ENCODE measurements around the gene JMJD4. TPM values are rescaled to one million over a fixed set of nuclear protein-coding genes. Genes with fewer than 3 reads are reported as not detected.

Gene JMJD4
- total RNA-seq, 1 donor from 2014 or later: 25.6 TPM

DNA sequence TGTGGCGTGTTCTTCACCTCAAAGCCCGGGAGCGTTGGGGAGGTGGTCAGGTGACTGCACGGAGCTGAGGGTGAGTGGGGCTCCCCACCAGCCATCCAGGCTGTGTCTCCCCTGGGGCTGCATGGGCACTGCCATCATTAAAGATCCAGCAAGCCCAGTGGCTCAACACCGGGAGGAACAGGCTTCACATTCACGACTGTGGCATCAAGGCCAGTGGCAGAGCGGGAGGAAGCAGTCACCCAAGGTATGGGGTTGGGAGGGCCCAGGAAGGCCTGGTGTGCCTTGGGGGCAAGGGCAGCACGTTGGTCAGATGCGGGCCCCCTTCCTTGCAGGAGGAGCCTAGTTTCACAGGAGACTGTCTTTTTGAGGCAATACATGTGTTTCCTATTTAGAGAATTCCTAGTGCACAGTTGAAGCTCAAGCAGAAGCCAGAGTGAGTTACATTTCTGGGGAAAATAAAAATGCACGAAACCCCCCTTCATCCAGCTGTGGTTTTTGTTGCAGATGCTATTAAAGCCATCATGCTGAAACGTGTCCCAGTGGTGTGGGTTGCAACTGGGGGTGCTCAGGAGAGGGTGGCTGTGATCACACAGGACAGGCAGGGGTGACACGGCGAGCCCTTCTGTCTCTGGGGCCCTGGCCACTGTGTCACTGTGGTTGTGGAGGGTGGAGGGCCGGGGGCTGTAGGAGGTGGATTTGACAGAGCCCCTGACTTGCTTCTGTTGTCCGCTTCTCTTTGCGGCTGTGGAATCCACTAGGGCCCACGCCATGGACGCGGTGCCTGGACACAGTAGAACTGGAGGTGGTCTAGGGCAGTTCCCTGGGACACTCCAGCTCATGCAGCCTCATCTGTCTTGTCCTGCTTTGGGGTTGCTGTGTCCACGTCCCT, 34.2 kb upstream of the JMJD4 start:
- intact Hi-C loops (cut with micrococcal nuclease): loop anchor here (5.0 to 10.0 kb wide), 2 partner anchors 286 to 333 kb away; partner anchors contain the start of gene C1orf35

DNA sequence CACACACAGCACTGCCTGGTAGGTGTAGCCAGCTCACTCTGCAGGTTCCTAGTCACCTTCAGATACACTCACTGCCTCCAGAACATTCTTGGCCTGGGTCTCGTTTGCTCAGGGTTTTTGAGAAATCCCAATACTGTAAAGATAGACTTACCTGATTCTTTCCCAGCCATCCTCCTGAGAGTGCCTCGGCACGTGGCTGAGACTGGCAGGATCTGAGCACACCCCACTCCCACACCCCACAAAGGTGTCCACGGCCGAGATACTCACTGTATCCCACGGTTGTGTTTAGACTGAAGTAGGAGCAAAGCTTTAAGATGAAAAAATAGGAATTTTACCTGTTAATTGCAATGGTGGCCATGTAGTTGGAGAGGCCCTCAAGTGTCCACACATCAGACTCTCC, 33.5 kb upstream of the JMJD4 start:
- intact Hi-C loops (cut with micrococcal nuclease): loop anchor here (5.0 to 10.0 kb wide), 2 partner anchors 286 to 334 kb away; partner anchors contain the start of gene C1orf35

DNA sequence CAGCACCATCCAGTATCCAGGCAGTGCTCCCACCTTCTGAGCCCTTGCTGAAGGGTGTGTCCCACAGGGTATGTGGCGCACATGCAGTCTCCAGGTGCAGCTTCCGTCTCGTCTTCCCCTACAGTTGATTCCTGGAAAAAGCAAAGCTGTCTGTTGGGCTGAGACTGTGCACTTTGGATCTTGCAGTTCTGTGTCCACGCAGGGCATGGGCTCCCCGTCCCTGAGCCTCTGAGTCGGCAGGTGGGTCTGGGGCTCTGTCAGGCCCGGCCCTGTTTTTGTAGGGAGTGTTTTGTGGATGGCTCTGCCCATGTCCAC, 33.0 kb upstream of the JMJD4 start:
- intact Hi-C loops (cut with micrococcal nuclease): loop anchor here (5.0 to 10.0 kb wide), 2 partner anchors 287 to 334 kb away; partner anchors contain the start of gene C1orf35

DNA sequence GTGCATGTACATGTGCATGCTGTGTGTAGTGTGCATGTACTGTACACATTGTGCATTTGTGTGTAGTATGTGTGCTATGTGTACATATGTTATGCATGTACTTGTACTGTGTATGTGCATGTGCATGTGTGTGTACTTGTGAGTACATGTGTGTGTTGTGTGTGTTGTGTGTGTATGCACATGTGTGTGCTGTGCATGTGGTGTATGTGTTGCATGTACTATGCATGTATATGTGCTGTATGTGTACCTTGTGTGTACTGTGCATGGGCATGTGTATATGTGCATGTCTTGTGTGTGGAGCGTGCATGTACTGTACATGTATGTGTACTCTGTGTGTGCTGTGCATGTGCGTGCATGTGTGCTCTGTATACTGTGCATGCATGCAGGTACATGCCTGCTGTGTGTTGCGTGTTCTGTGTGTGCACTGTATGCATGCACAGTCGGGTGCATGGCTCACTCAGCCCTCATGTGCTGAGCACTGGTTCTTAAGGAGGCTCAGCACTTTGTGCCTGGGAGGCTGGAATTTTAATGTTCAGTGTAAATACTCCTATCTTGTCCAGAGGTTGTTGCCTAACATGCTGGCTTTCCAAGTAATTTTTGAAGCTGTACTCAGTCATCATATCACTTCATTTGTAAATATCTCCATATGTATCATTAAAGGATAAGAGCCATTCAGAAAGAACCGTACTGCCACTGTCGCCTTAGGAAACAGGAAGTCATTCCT, 32.5 kb upstream of the JMJD4 start:
- intact Hi-C loops (cut with micrococcal nuclease): loop anchor here (5.0 to 10.0 kb wide), 2 partner anchors 287 to 335 kb away; partner anchors contain the start of gene C1orf35

DNA sequence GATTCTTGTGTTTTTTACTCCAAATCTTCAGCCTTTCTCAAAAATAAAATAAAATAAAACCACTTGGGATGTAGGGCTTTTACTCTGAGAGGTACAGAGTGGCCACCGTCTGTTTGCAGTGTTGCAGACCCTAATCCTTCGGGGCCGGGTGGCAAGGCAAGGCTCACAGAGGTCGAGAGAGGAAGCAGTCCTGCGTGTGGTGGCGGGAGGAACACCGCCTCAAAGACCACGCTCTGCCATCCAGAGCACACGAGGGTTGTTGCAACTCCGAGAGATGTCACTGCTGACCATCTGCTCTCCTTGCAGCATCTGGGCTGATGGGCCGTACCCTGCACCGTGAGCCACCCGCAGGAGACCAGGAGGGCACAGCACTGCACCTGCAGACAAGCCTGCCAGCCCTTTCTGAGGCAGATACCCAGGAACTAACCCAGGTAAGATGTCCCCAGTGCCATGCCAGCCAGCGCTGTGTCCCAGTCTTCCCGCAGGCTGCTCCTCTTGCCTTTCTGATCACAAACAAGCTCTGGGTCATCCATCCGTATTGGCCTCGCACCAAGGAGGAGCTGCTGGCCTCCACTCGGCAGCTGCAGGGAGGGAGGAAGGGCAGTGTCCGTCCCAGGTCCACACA, 31.7 kb upstream of the JMJD4 start:
- intact Hi-C loops (cut with micrococcal nuclease): loop anchor here (1.0 to 10.0 kb wide), 6 partner anchors 8 to 336 kb away; partner anchors contain the start of genes C1orf35, JMJD4, SNAP47 and WNT9A

DNA sequence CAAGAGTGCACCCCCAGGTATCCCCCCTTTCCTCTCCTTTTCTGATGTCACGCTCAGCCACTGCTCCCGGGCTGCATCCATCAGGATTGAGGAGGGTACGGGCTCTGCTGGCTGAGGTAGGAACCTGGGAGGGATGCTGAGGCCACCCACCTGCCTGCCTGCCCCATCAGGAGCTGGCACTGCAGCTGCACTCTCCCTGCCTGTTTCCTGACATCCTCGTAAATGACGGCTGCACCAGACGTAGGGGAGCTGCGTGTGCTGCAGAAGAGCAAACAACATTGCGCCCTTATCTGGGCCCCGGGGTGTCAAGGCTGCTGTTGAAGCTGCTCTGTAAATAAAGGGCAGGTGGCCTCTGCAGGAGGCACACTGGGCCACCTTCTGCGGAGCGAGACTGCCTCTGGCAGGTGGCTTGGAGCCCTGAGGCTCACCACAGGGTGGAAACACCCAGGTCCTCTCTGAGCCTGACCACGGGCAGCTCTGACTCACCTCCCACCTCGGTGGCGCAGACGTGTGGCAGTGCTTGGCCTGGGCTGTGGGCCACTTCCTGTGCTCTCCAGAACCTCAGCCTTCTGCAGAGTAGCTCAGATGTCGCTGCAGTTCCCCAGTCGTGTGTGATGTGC, 31.0 kb upstream of the JMJD4 start:
- intact Hi-C loops (cut with micrococcal nuclease): loop anchor here (1.0 to 10.0 kb wide), 6 partner anchors 8 to 336 kb away; partner anchors contain the start of genes C1orf35, JMJD4, SNAP47 and WNT9A

DNA sequence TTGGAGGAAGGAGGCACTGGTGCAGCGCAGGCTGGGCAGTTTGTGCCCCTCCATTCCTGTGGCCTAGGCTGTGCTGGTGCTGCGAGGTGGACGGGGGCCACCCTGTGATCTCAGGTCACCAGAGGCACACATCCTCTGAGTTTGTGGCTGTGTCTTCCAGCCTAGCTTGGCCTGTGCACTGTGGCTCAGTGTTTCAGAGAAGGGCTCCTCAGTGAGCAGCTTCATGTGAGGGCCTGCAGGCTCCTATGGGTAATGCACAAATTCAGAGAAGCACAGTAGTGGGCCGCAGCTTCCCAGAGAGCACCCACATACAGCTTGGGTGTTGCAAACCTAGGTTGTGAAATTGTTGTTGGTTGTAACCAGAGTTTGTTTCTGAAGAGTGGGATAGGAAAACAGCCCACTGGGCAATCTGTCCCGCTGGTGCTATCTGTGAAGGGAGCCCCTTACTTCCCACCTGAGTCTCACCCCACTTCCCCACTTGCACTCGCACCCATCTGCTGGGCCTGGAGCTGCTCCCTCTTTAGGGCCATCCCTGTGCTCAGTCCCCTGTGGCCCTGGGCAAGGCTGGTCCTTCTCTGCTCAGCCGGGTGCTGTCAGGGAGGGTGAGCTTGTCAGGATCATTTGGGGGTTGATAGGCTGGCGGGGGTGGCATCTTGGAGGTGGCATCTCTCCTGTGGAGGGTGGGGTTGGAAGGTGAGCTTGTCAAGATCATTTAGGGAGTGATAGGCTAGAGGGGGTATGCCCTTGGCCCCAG, 30.3 kb upstream of the JMJD4 start:
- intact Hi-C loops (cut with micrococcal nuclease): loop anchor here (1.0 to 10.0 kb wide), 6 partner anchors 9 to 337 kb away; partner anchors contain the start of genes C1orf35, JMJD4, SNAP47 and WNT9A

DNA sequence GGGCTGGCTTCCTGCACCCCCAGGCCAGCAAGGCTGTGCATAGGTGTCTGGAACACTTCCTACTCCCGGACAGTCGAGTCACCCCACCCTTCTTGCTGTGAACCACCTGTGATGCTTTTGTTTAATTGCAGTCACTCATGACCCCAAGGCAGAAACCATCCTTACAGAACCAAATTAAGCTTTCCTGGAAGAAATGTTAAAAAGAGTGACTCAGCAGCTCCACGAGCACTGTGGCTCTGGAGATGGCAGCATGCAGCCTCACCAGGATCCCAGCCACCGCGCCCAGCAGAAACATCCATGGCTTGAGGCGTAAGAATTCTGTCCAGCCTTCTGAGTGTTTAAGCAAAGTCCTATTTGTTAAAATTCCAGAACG, 28.9 kb upstream of the JMJD4 start:
- intact Hi-C loops (cut with micrococcal nuclease): loop anchor here (10.0 kb wide), 1 partner anchor 291 kb away; no protein-coding TSS in a partner anchor

DNA sequence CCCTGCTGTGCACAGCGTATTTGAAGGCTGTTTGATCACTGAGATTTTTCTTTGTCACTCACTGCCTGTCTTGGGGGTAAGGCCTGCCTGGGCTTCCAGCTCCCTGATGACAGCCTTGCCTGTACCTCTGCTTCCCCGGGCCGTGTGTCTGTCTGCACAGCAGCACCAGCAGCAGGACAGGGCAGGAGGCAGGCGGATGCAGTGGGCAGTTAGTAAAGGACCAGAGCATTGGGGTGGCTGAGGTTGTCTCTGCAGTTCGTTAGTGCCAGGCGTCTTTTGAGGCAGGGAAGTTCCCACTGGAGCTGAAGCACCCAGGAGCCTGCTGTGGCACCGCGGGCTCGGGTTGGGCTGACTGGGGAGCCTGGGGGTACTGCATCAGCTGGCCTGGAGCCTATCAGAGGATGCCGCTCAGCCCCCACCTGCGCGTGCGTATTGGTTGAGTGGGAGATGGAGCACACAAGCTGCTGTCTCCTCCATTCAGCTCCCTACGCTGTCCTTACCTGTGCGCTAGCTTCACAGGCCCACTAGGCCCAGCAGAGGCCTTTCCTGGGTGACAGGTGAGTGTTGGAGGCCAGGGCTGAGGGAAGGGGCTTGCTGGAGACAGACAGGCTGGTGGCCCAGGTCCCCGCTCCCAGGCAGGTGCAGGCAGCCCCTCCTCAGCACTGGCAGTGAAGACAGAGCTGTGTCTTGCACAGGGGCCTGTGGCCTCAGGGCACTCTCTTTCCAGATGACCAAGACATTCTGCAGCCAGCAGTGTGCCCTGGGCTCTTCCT, 28.3 kb upstream of the JMJD4 start:
- intact Hi-C loops (cut with micrococcal nuclease): loop anchor here (2.0 to 10.0 kb wide), 3 partner anchors 15 to 291 kb away; partner anchors contain the start of genes JMJD4 and SNAP47

DNA sequence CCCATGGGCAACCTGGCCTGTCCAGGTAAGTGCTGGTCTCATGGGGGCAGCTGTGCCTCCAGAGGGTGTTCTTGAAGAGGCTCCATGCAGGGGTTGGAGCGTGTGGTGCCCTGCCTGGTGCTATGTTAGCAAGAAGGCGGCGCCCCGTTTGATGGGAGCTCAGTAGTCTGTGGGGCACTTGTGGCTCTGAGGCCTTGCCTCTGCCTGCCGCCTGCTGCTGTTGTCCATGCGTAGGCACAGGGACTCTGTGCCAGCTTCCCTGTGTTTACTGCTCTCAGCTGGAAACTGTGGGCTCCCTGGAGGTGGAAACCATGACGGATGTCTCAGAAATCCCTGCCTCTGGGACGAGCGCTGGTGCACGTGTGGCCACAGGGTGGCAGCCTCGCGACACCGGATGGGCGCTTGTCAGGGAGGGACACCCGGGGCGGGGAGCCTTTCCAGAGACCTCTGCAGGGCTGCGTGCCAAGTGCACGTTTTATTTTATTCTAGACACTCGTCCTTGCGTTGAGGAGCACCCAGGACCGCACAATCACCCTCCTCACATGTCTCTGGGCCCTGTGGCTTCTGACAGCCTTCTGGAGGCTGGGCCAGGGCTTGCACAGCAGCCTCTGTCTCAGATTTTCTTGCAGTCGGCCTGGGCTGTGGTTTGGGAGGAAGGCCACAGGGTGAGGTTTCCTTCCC, 27.3 kb upstream of the JMJD4 start:
- intact Hi-C loops (cut with micrococcal nuclease): loop anchor here (1.0 to 10.0 kb wide), 14 partner anchors 14 to 403 kb away; partner anchors contain the start of genes ARF1, GUK1, IBA57 and JMJD4

DNA sequence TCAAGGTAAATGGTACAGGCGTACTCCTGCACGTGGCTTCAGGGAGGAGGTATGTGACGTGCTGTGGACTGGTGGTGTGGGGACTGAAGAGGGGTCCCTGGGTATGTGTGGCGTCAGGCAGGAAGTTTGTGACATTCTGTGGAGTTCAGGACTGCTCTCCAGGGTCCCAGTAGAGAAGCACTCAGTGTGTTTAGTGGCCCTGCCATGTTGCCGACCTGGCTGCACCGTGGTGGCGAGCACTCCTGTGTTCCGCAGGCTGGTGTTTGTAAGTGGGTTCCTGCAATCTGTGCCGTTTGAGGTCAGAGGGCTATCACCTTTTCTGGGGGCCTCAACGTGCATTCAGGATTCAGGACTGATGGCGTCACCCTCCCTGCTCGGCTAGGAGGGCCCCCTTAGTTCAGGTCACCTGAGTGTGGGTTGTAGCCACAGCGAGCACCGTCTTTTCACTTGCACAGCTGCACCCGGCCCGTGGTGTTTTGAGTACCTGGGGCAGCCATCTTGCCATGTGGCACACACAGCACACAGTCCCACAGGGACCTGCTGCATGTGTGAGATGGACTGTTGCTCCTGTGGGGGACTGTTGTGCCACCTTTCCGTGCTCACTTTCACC, 26.6 kb upstream of the JMJD4 start:
- intact Hi-C loops (cut with micrococcal nuclease): loop anchor here (1.0 to 10.0 kb wide), 14 partner anchors 13 to 404 kb away; partner anchors contain the start of genes ARF1, GUK1, IBA57 and JMJD4

DNA sequence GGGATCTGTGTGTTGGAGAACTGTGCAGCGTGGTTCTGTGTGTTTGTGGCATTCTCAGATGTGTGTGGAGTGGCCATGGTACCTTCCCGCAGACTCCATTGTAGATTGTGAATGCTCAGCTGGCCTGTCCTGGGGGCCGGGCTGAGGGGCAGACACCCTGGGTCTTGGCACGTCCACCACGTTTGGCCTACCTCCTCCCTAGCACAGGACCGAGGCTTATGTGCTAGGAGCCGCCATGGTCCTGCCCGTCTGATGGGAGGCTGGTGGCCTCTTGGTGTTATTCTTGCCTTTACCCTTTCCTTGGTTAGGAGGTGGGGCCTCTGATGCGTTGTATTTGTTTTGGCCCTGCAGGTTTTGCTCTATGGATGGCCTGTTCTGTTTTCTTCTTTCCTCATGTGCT, 25.3 kb upstream of the JMJD4 start:
- intact Hi-C loops (cut with micrococcal nuclease): loop anchor here (10.0 kb wide), 1 partner anchor 294 kb away; no protein-coding TSS in a partner anchor

DNA sequence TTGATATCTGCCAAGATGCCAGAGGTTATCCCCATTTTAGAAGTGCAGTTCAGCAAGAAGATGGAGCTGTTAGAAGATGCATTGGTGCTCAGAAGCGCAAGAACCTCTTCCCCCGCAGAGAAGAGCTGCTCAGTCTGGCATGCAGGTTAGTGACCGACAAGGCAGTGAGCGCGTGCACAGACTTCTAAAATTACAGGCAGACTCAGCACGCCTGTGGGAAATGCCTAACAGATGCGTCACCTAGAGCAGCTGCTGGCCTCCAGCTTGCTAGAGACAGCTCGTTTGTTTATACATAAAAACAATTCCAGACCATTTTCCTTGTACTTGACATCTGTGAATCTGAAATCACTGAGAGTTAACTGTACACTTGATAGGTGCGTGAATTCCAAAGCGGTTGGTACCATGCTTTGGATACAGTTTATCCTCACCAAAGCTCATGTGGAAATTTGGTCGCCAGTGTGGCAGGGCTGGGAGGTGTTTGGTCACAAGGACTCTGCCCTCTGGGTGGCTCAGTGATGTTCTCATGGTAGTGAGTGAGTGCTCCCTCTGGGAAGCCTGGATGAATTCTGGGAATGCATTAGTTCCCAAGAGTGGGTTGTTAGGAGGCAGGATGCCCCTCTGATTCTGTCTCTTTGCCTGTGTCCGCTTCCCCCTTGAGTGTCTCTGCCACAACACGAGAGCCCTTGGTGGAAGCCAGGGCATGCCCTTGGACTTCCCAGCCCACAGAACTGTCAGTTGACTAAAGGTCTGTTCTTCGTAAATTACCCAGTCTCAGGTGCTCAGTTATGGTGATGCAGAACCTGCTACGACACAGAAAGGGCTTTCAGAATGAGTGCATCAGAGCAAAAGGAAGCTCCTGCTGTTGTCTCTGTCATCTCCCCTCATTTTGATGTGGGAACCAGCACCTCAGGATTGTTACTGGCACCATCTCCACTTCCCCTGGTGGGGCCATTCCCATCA, 24.5 kb upstream of the JMJD4 start:
- intact Hi-C loops (cut with micrococcal nuclease): loop anchor here (10.0 kb wide), 1 partner anchor 295 kb away; no protein-coding TSS in a partner anchor

DNA sequence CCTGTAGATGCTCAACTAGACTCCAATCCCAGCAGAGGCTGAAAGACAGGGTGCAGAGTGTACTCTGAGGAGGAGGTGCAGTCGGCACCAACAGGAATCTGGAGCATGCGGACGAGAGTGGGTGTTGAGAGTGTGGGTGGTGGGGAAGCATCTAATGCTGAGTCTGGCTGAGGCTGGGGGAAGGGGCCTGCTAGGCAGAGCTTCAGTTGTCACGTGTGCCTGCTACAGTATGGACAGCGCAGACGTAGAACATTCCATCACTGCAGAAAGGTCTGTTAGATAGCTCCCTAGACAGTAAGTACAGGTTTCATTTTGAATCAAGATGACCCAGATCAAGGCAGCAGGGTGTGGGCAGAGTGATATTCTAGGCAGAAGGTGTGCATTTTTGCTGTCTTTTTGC, 23.3 kb upstream of the JMJD4 start:
- intact Hi-C loops (cut with micrococcal nuclease): no loop called here

DNA sequence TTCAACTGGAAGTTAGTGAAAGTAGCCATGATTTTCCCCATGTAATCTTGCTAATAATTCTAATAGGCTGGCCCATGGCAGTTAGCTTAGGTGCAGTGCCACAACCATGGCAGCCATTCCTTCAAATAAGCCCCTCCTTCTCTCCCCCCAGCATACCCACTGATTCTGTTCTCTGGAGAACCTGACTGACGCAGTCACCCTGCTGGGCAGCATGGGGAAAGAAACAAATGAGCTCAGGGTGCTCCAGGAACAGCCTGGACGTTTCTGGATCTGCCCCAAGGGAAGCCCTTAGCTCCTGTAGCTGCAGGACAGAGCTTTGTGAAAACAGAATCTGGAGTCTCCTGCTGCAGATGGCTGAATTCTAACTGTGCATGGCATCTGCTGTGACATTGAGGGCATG, 22.7 kb upstream of the JMJD4 start:
- intact Hi-C loops (cut with micrococcal nuclease): no loop called here

DNA sequence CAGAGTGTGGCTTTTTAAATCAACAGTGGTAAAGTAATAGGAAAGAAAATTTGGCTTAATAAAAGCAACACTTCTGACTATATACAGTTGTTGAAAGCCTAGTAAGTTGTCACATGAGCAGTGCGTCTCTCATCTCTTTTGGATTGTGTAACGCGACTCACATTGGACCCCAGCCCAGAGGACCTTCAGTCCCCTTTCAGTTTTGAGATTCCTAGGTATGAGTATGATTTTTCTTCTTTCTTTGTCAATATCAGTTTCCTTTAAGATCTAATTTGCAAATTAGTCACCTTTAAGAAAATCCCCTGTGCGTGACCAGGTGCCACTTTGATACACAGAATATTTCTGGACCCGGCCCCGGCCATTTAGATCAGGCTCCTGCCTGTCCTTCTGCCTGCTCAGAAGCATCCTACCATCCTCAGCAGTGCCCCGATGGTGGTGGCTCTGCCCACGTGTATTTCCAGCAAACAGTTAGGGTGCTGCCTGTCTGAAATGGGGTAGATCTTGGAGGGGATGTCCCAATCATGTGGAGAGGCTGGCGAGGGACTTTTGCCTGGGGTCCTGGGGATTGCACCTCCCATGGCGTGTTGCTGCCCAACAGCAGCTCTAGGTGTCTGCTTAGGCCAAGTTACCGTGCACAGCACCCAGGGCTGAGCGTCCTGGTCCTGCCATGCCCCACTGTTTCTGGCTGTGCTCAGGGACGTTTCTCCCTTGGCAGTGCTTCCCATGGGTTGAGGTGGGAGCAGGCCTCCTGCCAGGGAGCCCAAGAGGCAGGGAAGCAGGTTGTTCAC, 21.3 kb upstream of the JMJD4 start:
- intact Hi-C loops (cut with micrococcal nuclease): no loop called here
